Transverse colon (tissue), 4 donors: ENCODE data around the gene COG5.

Experiments
- CTCF ChIP-seq, 5 experiments: fragments of 200-600 bp in 3 of 5; fragments of 450-650 bp in 2 of 5; sonication (generic) in 3 of 5; IDR thresholded peaks; 1 replicate in 2 of 5; 2 replicates in 3 of 5; pipeline ENCODE4 v1.5.1; 2016 to 2017; ENCODE audit warnings: antibody characterized with exemption in 5 of 5, inconsistent platforms in 3 of 5, mild to moderate bottlenecking in 2 of 5, moderate library complexity in 1 of 5
- POLR2AphosphoS5 ChIP-seq, 3 donors: sonication (generic); formaldehyde crosslinking; IDR thresholded peaks; one replicate each; pipeline ENCODE4 v1.6.1; 2016; ENCODE audit warnings: antibody characterized with exemption in 3 of 3

GRCh38 chr7:107404740-107405537 is 158.8 kb downstream of the COG5 start:
- no peak for TF ChIP-seq POLR2AphosphoS5 (IDR thresholded peaks at IDR 0.05)
- no peak for TF ChIP-seq CTCF (IDR thresholded peaks at IDR 0.05)
